GM18951 (cell line): ENCODE results near the gene CUX1.

Experiments used
- POLR2A ChIP-seq: IDR thresholded peaks from 4 replicates; pipeline ENCODE4 v1.6.1; 2011; ENCODE audit warnings: mild to moderate bottlenecking; ENCODE audit not compliant: insufficient read length, insufficient read depth; ENCODE audit errors: extremely low read depth
- in situ Hi-C: fragments of 300-500 bp; cut with MboI; formaldehyde crosslinking; loops from one replicate; pipeline ENCODE4 v1.12.0; 2022; ENCODE audit warnings: low sequenced_read_pairs, mixed read lengths, inconsistent platforms; ENCODE audit not compliant: unreplicated experiment

CUX1 gene

DNA sequence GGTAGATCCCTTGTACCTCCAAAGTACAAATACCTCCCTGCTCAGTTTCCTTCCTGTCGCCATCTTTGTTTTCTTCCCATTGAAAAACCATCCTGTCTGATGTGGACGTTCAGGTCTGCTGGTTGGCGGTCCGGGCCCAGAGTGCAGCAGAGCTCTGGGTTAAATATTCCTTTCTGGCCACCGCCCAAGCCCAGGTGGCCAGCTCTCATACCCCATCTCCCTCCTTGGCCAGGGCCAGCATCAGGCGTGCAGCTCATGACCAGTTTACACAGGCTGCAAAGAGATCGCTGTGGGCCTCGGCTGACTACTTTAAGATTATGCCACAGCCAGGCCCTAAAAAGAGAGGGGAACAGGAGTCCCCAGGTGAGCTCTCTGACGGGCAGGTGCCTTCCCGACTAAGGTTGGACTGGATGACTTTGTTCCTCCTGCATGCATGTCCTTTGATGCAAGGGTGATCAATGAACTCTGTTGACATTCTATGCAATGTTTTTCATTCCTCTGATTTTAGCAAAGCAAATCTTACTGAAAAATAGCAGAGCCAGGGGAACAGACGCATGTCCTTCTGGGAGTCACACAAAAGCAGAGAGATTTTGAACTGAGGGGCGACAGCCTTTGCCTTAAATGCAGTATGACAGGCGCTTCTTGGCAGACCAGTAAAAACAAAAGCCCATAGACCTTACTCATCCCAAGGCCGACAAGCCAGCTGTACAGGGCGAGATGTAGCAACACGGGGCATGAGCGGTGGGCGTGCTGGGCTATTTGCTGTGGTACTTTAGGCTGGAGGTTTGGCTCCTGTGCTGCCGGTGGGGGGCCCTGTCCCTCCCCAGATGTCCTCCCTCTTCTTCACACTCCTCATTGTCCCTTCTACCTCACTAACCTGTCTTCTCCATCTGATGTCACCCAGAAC lies 435.9 kb downstream of the CUX1 start:
- no peak for TF ChIP-seq POLR2A
- in situ Hi-C loops = no loop called here

DNA sequence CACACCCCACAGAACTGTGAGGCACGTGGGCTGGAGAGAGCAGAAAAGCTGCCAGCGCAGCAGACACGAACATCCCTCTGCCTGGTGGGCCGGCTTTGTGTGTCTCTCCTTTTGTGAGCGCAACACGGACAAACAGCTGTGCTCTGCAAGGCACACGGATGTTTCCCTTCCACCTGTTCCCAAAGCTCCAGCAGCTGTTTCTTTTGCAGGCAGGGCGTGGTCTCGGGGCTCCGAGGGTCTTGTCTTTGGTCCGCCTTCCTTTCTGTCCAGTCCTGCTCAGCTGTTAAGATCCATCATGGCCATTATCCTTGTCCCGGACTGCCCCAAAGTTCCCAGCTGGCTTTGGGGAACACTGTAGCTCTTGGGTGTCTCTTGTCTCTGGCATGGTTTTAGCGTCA lies 436.5 kb downstream of the CUX1 start:
- no peak for TF ChIP-seq POLR2A
- in situ Hi-C loops = no loop called here

DNA sequence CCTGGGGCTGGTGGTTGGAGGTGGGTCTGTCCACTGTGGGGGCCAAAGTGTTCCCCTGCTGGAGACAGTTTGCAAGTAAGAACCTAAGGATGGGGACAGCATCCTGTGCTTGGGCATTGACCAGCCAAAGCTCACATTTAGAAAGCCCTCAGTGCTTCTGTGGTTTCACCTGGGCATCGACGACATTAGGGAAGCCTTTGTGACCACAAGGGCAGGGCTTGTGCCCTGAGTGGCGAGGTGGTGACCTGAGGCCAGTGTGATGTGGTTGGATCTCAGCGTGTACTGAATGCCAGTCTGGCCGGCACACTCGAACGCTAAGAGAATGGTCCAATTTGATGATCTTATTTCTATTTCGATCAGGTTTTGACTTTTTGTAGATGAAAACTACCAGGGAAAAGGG lies 437.1 kb downstream of the CUX1 start:
- in situ Hi-C loops = no loop called here
- TF ChIP-seq POLR2A = no peak

DNA sequence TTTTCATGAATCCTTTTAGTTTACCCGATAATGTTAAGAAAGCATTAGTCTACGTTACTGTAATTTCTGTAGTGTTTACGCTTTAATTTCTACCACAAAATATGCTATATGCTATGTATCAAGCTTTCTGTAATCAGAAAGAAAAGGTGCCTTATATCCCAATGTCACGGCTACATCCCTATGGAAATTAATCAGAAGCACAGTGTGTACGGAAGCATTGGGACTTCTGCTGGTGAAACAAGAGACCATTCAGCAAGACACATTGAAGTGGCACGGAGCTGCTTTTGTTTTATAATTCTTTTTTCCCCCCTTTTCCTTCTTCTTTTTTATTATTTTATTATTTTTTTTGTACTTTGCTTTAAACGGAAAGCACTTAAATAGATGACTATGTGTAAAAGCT lies 438.1 kb downstream of the CUX1 start:
- in situ Hi-C loops = no loop called here
- TF ChIP-seq POLR2A = no peak

DNA sequence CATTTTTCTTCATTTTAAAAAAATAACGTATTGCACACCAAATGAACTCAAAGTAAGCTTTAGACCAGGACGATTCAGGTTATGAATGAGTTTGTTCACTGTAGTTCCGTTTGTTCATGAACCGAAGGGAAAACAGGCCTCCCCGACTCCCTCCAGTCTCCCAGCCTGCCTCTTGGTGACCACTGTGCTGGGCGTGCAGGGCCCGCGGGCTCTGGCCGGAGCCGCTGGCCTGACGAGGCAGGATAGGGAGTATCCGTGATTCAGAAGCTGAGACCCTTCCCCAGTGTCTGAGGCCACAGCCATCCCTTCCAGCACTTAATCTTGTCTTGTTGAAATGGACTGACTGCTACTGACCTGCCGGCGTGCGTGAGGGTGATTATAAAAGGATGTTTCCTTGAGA lies 438.5 kb downstream of the CUX1 start:
- no peak for TF ChIP-seq POLR2A
- in situ Hi-C loops = no loop called here

DNA sequence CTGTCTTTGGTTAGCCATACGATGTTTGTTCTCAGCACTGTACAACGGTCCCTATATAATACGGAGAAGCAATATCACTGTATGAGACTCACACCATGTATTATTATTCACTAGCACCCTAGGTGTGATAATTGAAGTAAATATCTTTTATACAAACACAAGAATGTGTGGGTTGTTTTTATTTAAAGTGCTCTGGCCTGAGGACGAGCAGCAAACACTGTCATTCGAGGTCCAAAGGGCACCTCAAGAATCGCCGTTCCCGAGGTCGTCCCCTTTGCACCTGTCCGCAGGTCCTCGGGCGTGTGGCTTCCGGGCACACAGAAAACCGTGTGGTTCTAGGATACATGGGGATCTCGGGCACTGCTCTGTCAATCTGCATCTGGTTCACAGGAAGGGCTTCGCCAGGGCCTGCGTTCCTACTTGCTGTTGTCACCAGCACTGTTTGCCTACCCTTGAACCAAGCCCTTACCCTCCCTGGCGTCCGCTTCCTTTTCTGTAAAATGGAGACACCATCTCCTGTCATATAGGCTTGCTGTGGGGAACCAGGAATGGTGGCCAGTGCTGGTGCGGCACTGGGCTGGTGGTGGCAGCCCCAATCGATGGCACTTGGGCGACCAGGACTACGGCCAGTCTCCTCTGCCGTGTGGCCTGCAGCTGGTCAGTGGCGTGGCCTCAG lies 440.8 kb downstream of the CUX1 start:
- in situ Hi-C loops = no loop called here

DNA sequence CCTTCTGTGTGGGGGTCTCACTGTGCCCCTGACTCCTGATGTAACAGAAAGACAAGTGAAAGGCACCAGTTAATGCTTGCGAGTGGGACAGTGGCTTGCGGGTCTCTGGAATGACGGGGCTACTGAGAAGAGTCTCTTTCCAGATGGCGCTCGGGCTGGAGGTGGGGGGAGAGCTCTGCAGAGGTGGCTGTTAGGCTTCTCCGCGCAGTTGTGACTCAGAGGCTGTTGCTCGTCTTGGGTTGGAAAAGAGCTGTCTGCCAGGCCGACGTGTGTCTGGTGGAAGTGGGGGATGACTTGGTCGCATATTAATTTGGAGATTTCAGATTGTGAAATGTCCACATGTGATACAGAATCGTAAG lies 441.3 kb downstream of the CUX1 start:
- in situ Hi-C loops = no loop called here

More for the DNA sequence above, 440.8 kb downstream of the CUX1 start:
- no peak for TF ChIP-seq POLR2A

DNA sequence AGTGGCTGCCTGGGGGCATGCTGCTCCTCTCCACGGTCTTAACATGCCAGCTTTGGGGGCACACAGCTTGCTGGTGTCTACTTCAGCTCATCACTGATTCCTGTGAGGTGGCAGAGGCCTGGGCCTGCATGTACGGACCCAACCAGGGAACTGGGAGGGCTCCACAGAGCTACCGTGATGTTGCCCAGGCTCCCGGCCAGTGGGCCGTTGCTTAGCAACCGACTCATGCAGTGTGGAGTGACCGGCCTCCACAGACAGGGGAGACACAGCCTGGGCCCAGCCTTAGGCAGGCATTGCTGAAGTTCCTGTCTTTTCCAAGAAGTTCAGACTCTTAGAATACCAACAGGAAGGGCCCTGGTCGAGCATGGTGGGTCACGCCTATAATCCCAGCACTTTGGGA lies 443.4 kb downstream of the CUX1 start:
- TF ChIP-seq POLR2A = no peak
- in situ Hi-C loops = no loop called here

More for the DNA sequence above, 441.3 kb downstream of the CUX1 start:
- no peak for TF ChIP-seq POLR2A

DNA sequence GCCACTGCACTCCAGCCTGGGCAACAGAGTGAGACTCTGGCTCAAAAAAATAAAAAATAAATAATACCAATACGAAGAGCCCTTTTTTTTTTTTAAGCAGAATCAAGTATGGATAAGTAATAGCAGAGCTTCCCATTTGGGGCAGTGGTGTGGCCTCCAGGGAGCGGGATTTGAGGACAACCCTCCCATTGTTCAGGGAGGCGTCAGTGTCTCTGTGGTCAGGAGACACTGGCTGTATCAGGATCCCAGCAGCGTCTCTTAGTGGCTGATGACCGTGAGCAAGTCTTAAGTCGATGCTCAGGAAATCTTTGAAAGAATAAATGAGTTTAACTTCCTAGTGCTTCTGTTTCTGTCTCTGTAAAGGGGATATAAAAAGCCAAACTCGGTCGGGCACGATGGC lies 444.0 kb downstream of the CUX1 start:
- TF ChIP-seq POLR2A = no peak
- in situ Hi-C loops = no loop called here

DNA sequence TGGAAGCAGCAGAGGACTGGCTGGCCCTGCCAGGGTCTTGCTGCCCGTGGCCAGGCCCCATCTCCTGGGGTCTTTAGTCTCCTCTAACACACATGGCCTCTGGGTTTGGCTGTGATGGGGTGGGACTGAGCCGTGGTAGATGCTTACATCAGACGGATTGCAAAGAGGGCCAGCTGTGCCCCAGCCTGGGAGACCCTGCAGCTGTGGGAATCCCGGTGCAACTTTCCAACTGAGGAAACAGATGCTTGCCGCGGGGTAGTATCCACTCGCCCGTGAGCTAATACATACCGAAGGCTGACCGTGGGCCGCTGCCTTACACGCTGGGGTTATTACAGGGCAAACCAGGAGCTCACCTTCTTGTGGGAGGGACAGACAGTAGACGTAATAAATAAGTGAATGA lies 445.1 kb downstream of the CUX1 start:
- no peak for TF ChIP-seq POLR2A
- in situ Hi-C loops = no loop called here

DNA sequence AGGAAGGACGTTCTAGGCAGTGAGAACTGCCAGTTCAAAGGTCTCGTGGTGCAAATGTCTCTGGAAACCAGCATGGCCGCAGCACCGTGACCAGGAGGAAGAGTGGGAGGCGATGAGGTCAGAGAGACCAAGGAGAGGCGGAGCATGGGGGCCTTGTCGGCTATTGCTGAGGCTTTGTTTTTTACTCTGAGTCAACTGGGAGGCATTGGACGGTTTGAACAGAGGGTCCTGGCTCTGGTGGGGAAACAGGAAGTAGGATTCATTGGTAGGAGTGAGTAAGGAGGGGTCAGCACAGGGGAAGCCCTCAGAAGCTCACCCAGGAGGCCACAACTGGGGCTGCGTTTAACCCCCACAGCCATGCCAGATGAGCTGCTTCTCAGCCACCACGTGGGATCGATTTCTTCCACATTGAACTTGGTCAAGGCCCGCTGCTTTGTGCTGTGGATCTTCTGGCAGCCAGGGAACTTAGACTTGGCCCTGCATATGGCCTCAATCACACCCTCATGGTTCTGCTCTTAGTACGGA lies 447.0 kb downstream of the CUX1 start:
- in situ Hi-C loops = no loop called here
- TF ChIP-seq POLR2A = no peak

DNA sequence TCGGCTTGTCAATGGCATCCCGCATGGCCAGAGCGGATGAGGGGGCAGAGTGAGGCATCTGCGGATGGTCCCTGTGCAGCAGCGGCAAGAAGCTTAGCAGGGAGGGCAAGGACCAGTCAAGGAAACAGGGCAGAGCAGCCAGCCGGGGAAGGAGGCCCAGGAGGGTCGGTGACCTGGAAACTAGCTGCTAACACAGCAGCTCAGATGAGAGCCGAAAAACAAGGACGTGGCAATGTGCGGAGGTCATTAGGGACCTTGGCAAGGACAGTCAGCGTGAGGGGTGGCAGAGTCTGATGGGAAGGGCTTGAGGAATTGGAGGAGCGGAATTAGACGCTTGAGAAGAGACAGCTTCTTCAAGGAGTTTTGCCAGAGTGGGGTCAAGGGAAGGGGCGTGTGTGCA lies 449.1 kb downstream of the CUX1 start:
- in situ Hi-C loops = loop anchor here (5.0 kb wide), 1 partner anchor 719 kb away; no protein-coding TSS in a partner anchor
- TF ChIP-seq POLR2A = no peak

DNA sequence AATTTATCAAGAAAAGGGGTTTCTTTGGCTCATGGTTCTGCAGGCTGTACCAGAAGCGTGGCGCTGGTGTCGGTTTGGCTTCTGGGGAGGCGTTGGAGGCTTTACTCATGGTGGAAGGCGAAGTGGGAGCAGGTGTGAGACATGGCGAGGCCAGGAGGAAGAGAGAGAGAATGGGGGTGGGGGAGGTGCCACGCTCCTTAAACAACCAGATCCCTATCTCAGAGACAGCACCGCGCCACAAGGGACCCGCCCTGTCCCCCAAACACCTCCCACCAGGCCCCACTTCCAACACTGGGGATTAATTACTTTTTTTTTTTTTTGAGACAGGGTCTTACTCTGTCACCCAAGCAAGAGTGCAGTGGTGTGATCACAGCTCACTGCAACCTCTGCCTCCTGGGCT lies 451.2 kb downstream of the CUX1 start:
- no peak for TF ChIP-seq POLR2A
- in situ Hi-C loops = loop anchor here (5.0 kb wide), 1 partner anchor 721 kb away; no protein-coding TSS in a partner anchor
